GM15510 (cell line): ENCODE results near the gene HGFAC.

Experiments
- POLR2A ChIP-seq: IDR thresholded peaks from 3 replicates; pipeline ENCODE4 v1.6.1; 2011; ENCODE audit warnings: borderline replicate concordance; ENCODE audit not compliant: insufficient read length; ENCODE audit errors: extremely low read depth

Gene HGFAC

GRCh38 chr4:3476341-3476747, 34.6 kb downstream of the HGFAC start:
- TF ChIP-seq POLR2A: no peak

- no peak for TF ChIP-seq POLR2A
Measured at GRCh38 chr4:3476936-3477749, 35.4 kb downstream of the HGFAC start.

- TF ChIP-seq POLR2A: no peak
Measured at GRCh38 chr4:3477750-3478430, 36.1 kb downstream of the HGFAC start.

GRCh38 chr4:3478446-3479357, 36.9 kb downstream of the HGFAC start:
- TF ChIP-seq POLR2A: no peak

- no peak for TF ChIP-seq POLR2A
Measured at GRCh38 chr4:3479358-3480101, 37.8 kb downstream of the HGFAC start.

GRCh38 chr4:3480528-3481112, 38.9 kb downstream of the HGFAC start:
- no peak for TF ChIP-seq POLR2A

- no peak for TF ChIP-seq POLR2A
Measured at GRCh38 chr4:3481113-3481531, 39.4 kb downstream of the HGFAC start.

GRCh38 chr4:3481783-3482393, 40.1 kb downstream of the HGFAC start:
- no peak for TF ChIP-seq POLR2A

GRCh38 chr4:3482707-3483106, 40.9 kb downstream of the HGFAC start:
- TF ChIP-seq POLR2A: no peak

- no peak for TF ChIP-seq POLR2A
Measured at GRCh38 chr4:3483471-3483921, 41.7 kb downstream of the HGFAC start.

GRCh38 chr4:3484057-3484973, 42.5 kb downstream of the HGFAC start:
- TF ChIP-seq POLR2A: no peak

- TF ChIP-seq POLR2A: no peak
Measured at GRCh38 chr4:3485011-3485791, 43.4 kb downstream of the HGFAC start.
